A549 (cell line): Measurements from ENCODE around the gene ZNF660. TPM values are rescaled to one million over a fixed set of nuclear protein-coding genes. Genes with fewer than 3 reads are reported as not detected.
"Not testable (repeated sequence)": the region's sequence is repeated elsewhere in the genome, so short reads cannot be mapped to it uniquely, and the experiment has no call there.

Experiments used
- ATAC-seq, 2 experiments: fragments of 200-7000 bp in 1 of 2; fragments of >200 bp in 1 of 2; cut with Nextera tagmentation in 1 of 2; cut with Tn5 transposase in 1 of 2; 3 replicates each; pipeline versions ENCODE4 v1.8.0 to v1.9.1; 2018 to 2020; ENCODE audit warnings: mild to moderate bottlenecking in 1 of 2, moderate library complexity in 1 of 2
- CTCF ChIA-PET: fragments of 300-600 bp; sonication (Branson Sonifier 250); formaldehyde crosslinking; extraction: SDS; loops from one replicate; lab custom pipeline; 2021; ENCODE audit warnings: antibody characterized with exemption, inconsistent platforms; lab: Yijun Ruan, JAX
- POLR2A ChIA-PET: fragments of 350-600 bp; formaldehyde crosslinking; extraction: SDS; loops from one replicate; lab custom pipeline; 2021; ENCODE audit warnings: antibody characterized with exemption, inconsistent platforms; lab: Yijun Ruan, JAX
- DNase-seq, 2 experiments: peaks; one replicate each; pipeline versions ENCODE4 v3.0.0 to v3.0.0-alpha.2; 2011 to 2016; ENCODE audit warnings: low read depth in 1 of 2, low spot score in 1 of 2
- FAIRE-seq: peaks from 2 replicates; lab custom pipeline; 2011; peaks lifted over from hg19 to GRCh38; lab: Jason Lieb, UNC
- H3K27ac ChIP-seq, 2 experiments: fragments of >200 bp; sonication (Bioruptor Twin); formaldehyde crosslinking; 3 replicates each; pipeline ENCODE4 v1.5.1; 2016 to 2017
- H3K4me1 ChIP-seq: fragments of >200 bp; sonication (Bioruptor Twin); formaldehyde crosslinking; 3 replicates; pipeline ENCODE4 v1.6.1; 2016
- H3K4me2 ChIP-seq: fragments of >200 bp; sonication (Bioruptor Twin); formaldehyde crosslinking; 3 replicates; pipeline ENCODE4 v1.6.1; 2016
- H3K4me3 ChIP-seq: fragments of >200 bp; sonication (Bioruptor Twin); formaldehyde crosslinking; 3 replicates; pipeline ENCODE4 v1.5.1; 2016
- H3K9me3 ChIP-seq: fragments of >200 bp; sonication (Bioruptor Twin); formaldehyde crosslinking; 3 replicates; pipeline ENCODE4 v1.6.1; 2016
- ATOH8 ChIP-seq: fragments of 250-450 bp; sonication (Bioruptor Pico); IDR thresholded peaks from 2 replicates; pipeline ENCODE4 v1.5.0; 2020; ENCODE audit warnings: low read depth, mild to moderate bottlenecking, moderate library complexity
- BCL3 ChIP-seq: fragments of >200 bp; sonication (Bioruptor Twin); formaldehyde crosslinking; IDR thresholded peaks from 3 replicates; pipeline ENCODE4 v1.6.1; 2016
- CBX2 ChIP-seq: fragments of 200-600 bp; sonication (generic); IDR thresholded peaks from 2 replicates; pipeline ENCODE4 v1.6.1; 2016; ENCODE audit warnings: low read depth, mild to moderate bottlenecking, borderline replicate concordance
- EP300 ChIP-seq, 2 experiments: fragments of >200 bp; sonication (Bioruptor Twin); formaldehyde crosslinking; IDR thresholded peaks; 2 replicates in 1 of 2; 3 replicates in 1 of 2; pipeline ENCODE4 v1.6.1; 2016 to 2017
- FOSL2 ChIP-seq, 2 experiments: fragments of 450-650 bp in 1 of 2; fragments of >200 bp in 1 of 2; sonication (Bioruptor Twin) in 1 of 2; formaldehyde crosslinking; IDR thresholded peaks; 2 replicates each; pipeline versions ENCODE4 v1.5.0 to v1.6.1; 2016 to 2020; ENCODE audit warnings: mild to moderate bottlenecking in 1 of 2, moderate library complexity in 1 of 2
- JUNB ChIP-seq: fragments of >200 bp; sonication (Bioruptor Twin); formaldehyde crosslinking; IDR thresholded peaks from 2 replicates; pipeline ENCODE4 v1.6.1; 2016
- KDM1A ChIP-seq: fragments of 200-600 bp; sonication (generic); IDR thresholded peaks from 2 replicates; pipeline ENCODE4 v1.6.1; 2016; ENCODE audit warnings: low read depth, mild to moderate bottlenecking
- MAX ChIP-seq: IDR thresholded peaks from 2 replicates; pipeline ENCODE4 v1.6.1; 2012
- POLR2A ChIP-seq: IDR thresholded peaks from 2 replicates; pipeline ENCODE4 v1.6.1; 2012; ENCODE audit warnings: mild to moderate bottlenecking, low read length
- RAD21 ChIP-seq, 2 experiments: fragments of >200 bp in 1 of 2; sonication (Bioruptor Twin) in 1 of 2; formaldehyde crosslinking in 1 of 2; IDR thresholded peaks in 1 of 2; conservative IDR thresholded peaks in 1 of 2; 2 replicates in 1 of 2; 3 replicates in 1 of 2; pipeline ENCODE4 v1.6.1; 2012 to 2018; ENCODE audit warnings: inconsistent platforms in 1 of 2
- RFX5 ChIP-seq: fragments of 450-650 bp; IDR thresholded peaks from 2 replicates; pipeline ENCODE4 v1.7.1; 2014; ENCODE audit warnings: antibody characterized with exemption, mild to moderate bottlenecking, moderate library complexity
- TP53 ChIP-seq: fragments of 250-450 bp; sonication (Bioruptor Pico); IDR thresholded peaks from 2 replicates; pipeline ENCODE4 v1.5.0; 2021; ENCODE audit warnings: mild to moderate bottlenecking, moderate library complexity
- ZNF302 ChIP-seq: fragments of 250-450 bp; sonication (Bioruptor Pico); IDR thresholded peaks from 2 replicates; pipeline ENCODE4 v1.9.0; 2021; ENCODE audit warnings: inconsistent platforms, mild to moderate bottlenecking, moderate library complexity
- ZSCAN20 ChIP-seq: fragments of 250-450 bp; sonication (Bioruptor Pico); IDR thresholded peaks from 2 replicates; pipeline ENCODE4 v1.8.0; 2022; ENCODE audit warnings: mild to moderate bottlenecking, moderate library complexity
- WGBS: methylation state at CpG from one replicate; pipeline ENCODE4 v1.1.6; 2017; ENCODE audit errors: missing lambda C conversion rate; 5-methylcytosine and 5-hydroxymethylcytosine counted together
- polyA plus RNA-seq, 4 experiments: library from polyadenylated mRNA; depleted of rRNA in 3 of 4; stranded (reverse); fragments of >200 nt; fragmentation: RNase III in 1 of 4; extraction: RNeasy Plus Mini Kit Qiagen cat#74134 plus additional on column Dnase treatment in 1 of 4; gene quantifications; 2 replicates in 3 of 4; 3 replicates in 1 of 4; pipeline ENCODE4 v1.2.3, GENCODE V29; 2011 to 2017
- TF ChIP-seq, protein P1 (sequence below): fragments of 250-450 bp; sonication (Bioruptor Pico); IDR thresholded peaks from 2 replicates; pipeline ENCODE4 v1.5.0; 2021; ENCODE audit warnings: mild to moderate bottlenecking, moderate library complexity, borderline replicate concordance
- TF ChIP-seq, protein P2 (sequence below): fragments of 450-650 bp; IDR thresholded peaks from 2 replicates; pipeline ENCODE4 v1.6.1; 2014; ENCODE audit warnings: antibody characterized with exemption

Gene ZNF660
- polyA plus RNA-seq, 2 of the 4 experiments (the other 2 are of a cell fraction) = not detected

DNA sequence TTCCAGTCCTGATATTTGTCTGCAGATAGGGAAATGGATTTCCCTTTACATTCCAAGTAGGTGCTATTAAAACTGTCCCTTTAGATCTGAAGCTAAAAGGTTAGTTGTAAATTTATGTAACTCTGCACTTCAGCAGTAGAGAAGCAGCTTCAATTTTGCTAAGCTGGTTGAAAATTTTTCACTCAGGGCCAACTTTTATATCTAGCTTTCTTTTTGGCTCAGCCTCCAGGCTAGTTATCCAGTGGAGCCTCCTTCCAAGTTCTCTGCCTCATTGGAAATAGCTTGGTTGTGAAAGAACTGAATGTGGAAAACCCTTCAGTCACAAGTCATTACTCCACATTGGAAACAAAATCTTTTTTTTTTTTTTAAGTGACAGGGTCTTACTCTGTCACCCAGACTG, 8.2 kb upstream of the ZNF660 start:
- POLR2A ChIA-PET = no interaction called here
- Histone ChIP-seq H3K4me1 (no peaks in the 10 kb centered on the region), H3K4me3 (no peak overlapping the region), H3K4me2 (no peak overlapping the region), H3K9me3 (peaks cover 3% of the 10 kb centered on the region; the same call in 1 of the 3 replicates), H3K27ac (no peak overlapping the region)
- TF ChIP-seq ZNF302 (CRISPR knock-in tag) (no peak), EP300 (IDR thresholded peaks at IDR 0.05) (no peak), TP53 (CRISPR knock-in tag) (no peak), JUNB (no peak), RAD21 (conservative IDR thresholded peaks at IDR 0.05 in 1 of 2, IDR thresholded peaks at IDR 0.05 in 1 of 2) (no peak), RFX5 (no peak), BCL3 (no peak), FOSL2 (IDR thresholded peaks at IDR 0.05) (no peak), FOSL2 (CRISPR knock-in tag; IDR thresholded peaks at IDR 0.05) (no peak), POLR2A (no peak), MAX (no peak), CBX2 (no peak), ATOH8 (CRISPR knock-in tag) (no peak), KDM1A (no peak), ZSCAN20 (CRISPR knock-in tag) (no peak)
- TF ChIP-seq, protein P1, sequence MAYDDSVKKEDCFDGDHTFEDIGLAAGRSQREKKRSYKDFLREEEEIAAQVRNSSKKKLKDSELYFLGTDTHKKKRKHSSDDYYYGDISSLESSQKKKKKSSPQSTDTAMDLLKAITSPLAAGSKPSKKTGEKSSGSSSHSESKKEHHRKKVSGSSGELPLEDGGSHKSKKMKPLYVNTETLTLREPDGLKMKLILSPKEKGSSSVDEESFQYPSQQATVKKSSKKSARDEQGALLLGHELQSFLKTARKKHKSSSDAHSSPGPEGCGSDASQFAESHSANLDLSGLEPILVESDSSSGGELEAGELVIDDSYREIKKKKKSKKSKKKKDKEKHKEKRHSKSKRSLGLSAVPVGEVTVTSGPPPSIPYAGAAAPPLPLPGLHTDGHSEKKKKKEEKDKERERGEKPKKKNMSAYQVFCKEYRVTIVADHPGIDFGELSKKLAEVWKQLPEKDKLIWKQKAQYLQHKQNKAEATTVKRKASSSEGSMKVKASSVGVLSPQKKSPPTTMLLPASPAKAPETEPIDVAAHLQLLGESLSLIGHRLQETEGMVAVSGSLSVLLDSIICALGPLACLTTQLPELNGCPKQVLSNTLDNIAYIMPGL (CRISPR knock-in tag) = no peak
- TF ChIP-seq, protein P2, sequence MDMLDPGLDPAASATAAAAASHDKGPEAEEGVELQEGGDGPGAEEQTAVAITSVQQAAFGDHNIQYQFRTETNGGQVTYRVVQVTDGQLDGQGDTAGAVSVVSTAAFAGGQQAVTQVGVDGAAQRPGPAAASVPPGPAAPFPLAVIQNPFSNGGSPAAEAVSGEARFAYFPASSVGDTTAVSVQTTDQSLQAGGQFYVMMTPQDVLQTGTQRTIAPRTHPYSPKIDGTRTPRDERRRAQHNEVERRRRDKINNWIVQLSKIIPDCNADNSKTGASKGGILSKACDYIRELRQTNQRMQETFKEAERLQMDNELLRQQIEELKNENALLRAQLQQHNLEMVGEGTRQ = no peak
- CTCF ChIA-PET = interaction anchor here (0.6 kb wide), 1 partner anchor 293 kb away, joined by 5 read pairs; no protein-coding TSS in a partner anchor
- ATAC-seq = no peak
- no peak for DNase-seq
- FAIRE-seq = no peak

GRCh38 chr3:44577354-44577952, 7.3 kb upstream of the ZNF660 start:
- DNase-seq, FAIRE-seq, H3K4me3 ChIP-seq, H3K4me1 ChIP-seq, CTCF ChIA-PET, H3K4me2 ChIP-seq, H3K27ac ChIP-seq, POLR2A ChIA-PET, ATAC-seq, H3K9me3 ChIP-seq: not testable (repeated sequence)
- WGBS = 60% methylated on average over 7 of the region's 11 CpGs

DNA sequence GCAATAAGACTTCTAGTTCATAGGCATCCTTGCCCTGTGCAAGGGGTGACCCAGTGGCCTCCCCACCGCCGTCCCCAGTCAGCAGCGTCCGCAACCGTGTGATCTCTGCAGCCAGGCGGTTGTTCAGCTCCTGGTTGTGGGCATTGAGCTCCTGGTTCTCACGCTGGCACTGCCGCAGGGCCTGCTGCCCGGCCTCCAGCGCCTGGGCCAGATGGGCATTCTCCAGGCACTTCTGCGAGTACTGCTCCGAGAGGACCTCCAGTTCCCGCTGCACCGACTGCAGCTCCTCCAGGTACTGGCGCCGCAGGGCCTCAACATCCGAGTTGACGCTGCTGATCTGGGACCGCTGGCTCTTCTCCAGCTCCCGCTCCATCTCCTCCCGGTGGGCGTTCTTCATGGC, 6.4 kb upstream of the ZNF660 start:
- H3K4me2 ChIP-seq, H3K9me3 ChIP-seq, H3K4me1 ChIP-seq, DNase-seq, POLR2A ChIA-PET, CTCF ChIA-PET, H3K4me3 ChIP-seq, FAIRE-seq, H3K27ac ChIP-seq, ATAC-seq: not testable (repeated sequence)
- 84% methylated on average over 7 of the region's 22 CpGs for WGBS

GRCh38 chr3:44578924-44579515, 5.7 kb upstream of the ZNF660 start:
- 86% methylated on average over 29 of the region's 37 CpGs for WGBS
- ATAC-seq, H3K4me1 ChIP-seq, FAIRE-seq, H3K27ac ChIP-seq, H3K4me2 ChIP-seq, CTCF ChIA-PET, H3K4me3 ChIP-seq, DNase-seq, POLR2A ChIA-PET, H3K9me3 ChIP-seq: not testable (repeated sequence)

- H3K4me1 ChIP-seq, FAIRE-seq: not testable (repeated sequence)
Observed at GRCh38 chr3:44579749-44580148, 5.0 kb upstream of the ZNF660 start.

GRCh38 chr3:44580971-44581370, 3.8 kb upstream of the ZNF660 start:
- peak in 1 of 2 experiments; percentile 56; a peak in 2 of 6 replicates for ATAC-seq
- H3K4me3 ChIP-seq, H3K4me2 ChIP-seq, H3K4me1 ChIP-seq, H3K9me3 ChIP-seq, CTCF ChIA-PET, H3K27ac ChIP-seq, FAIRE-seq, POLR2A ChIA-PET, DNase-seq: not testable (repeated sequence)
- WGBS = 89% methylated on average over 19 of the region's 62 CpGs

More at GRCh38 chr3:44579749-44580148, 5.0 kb upstream of the ZNF660 start:
- DNase-seq, H3K4me3 ChIP-seq, ATAC-seq, POLR2A ChIA-PET, CTCF ChIA-PET, H3K4me2 ChIP-seq, H3K27ac ChIP-seq, H3K9me3 ChIP-seq: not testable (repeated sequence)
- WGBS = 39% methylated on average over 7 of the region's 15 CpGs
